GM18526 (cell line): ENCODE measurements around the gene ICE1.

Experiments
- POLR2A ChIP-seq: IDR thresholded peaks from 3 replicates; pipeline ENCODE4 v1.6.1; 2011; ENCODE audit not compliant: insufficient read length; ENCODE audit errors: extremely low read depth

ICE1 gene

GRCh38 chr5:5480481-5481111, 58.1 kb downstream of the ICE1 start:
- TF ChIP-seq POLR2A = no peak

DNA sequence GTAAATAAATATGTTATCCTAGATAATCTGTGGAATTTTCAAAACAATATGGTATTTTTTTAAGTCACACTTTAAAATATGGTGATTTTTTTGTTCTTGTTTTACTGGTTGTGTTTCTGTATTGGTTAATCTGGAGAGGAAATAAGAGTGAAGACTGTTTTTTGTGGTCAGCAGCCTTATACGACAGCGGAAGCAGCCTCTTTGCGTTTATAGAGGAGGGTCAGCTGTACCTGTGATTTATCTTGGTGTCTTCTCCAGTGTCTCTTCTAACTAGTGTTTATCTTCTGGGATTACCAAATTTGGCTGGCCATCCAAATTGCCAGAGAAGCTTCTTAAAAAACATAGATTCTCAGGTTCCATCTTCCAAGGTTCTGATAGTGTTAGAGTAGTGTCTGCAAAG, 58.7 kb downstream of the ICE1 start:
- no peak for TF ChIP-seq POLR2A

DNA sequence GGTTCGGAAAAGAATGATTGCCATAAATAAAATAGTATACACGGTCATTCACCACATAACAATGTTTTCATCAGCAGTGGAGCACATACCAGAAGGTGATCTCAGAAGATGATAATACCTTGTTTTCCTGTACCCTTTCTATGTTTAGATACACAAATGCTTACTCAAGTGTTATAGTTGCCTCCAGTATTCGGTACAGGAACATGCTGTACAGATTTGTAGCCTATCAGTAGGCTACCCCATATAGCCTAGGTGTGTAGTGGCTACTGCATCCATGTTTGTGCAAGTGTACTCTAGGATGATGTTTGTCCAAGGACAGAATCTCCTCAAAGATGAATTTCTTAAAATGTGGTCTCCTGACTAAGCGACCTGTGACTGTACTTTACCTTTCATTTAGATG, 59.2 kb downstream of the ICE1 start:
- TF ChIP-seq POLR2A = no peak

- no peak for TF ChIP-seq POLR2A
These were observed 60.9 kb downstream of the ICE1 start for GRCh38 chr5:5483350-5483749.

DNA sequence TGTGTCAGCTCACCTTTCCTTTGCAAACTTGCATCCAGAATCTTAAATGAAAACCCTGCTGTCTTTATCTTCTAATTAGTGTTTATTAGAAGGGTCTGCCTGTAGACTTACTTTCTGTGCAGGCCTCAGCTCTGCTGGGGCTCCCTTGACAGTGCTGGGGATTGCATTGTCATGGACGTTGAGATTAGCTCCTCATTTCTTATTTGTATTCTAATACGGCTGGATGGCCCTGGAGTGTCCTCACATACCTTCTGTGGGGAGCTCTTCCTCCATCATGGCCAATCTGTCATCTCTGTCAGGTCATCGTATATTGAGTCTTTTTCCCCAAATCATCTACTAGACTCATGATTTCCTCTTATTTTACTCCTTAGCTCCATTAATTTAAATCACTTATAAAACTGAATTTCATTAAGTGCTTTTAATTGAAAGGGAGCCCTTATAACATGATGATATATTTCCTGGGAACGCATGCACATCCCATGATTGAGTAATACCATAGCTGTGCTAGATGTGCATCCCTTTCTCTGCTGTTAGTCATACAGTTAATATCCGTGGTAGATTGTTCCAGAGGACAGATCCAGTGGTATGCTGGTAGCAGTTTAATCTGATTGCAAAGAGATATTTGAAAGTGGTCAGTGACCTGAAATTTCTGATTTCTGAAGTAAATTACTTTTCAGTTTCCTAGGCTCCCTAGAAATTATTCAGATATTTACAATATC, 61.6 kb downstream of the ICE1 start:
- TF ChIP-seq POLR2A = no peak

DNA sequence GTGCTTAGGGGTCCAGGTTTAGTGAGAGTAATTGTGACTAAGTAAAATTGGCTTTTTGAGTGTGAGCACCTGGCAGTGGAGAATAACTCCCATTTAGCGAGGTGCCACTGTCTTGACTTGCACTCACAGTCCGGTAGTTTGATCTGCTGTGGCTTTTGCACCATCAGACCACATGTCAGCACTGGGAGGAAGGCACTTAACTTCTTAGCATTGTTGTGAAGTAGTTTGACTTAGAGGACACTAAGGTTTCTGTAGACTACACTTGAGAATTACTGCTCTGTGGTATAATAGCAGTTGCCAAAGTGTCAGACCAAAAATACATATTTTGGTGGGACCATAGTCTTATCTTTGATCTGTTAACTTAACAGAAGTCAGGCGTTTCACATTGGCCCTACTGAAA, 63.6 kb downstream of the ICE1 start:
- no peak for TF ChIP-seq POLR2A

GRCh38 chr5:5487585-5488360, 65.3 kb downstream of the ICE1 start:
- no peak for TF ChIP-seq POLR2A

GRCh38 chr5:5490774-5491347, 68.4 kb downstream of the ICE1 start:
- no peak for TF ChIP-seq POLR2A

DNA sequence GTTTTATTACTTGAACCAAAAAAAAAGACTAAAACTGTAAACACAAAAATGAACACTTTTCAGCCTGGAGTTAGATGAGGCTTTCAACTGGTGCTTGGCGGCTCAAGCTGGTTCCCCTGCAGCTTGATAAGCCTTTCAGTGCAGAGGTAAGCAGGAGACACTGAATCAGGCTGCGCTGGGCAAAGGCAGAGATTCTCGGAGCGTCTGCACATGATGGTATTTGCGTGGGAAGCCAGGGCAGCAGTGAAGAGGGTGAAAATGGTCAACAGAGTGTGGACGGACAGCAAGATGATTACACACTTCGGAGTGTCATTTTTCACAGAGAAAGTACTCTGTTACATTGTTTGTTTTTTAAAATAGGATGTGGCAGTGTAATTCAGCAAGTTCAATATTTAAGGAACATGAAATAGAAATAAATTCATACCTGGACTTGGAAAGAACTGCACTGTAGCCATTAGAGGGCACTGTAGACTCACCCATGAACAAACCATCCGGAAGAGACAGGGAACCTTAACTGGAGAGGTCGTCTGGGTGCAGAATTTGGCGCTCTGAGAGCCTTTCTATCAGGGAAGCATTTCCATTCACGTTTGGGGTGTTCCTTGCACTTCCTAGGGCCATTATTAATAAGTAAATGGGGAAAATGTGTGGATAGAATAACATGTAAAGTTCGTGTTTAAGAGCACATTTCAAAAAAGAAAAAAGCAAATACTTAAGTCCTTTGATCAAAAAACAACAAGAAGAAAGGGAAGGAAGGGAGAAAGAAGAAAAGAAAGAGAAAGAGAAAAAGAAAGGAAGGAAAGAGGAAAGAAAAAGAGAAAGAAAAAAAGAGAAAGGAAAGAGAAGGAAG, 69.8 kb downstream of the ICE1 start:
- TF ChIP-seq POLR2A = no peak

GRCh38 chr5:5494489-5495402, 72.3 kb downstream of the ICE1 start:
- no peak for TF ChIP-seq POLR2A

DNA sequence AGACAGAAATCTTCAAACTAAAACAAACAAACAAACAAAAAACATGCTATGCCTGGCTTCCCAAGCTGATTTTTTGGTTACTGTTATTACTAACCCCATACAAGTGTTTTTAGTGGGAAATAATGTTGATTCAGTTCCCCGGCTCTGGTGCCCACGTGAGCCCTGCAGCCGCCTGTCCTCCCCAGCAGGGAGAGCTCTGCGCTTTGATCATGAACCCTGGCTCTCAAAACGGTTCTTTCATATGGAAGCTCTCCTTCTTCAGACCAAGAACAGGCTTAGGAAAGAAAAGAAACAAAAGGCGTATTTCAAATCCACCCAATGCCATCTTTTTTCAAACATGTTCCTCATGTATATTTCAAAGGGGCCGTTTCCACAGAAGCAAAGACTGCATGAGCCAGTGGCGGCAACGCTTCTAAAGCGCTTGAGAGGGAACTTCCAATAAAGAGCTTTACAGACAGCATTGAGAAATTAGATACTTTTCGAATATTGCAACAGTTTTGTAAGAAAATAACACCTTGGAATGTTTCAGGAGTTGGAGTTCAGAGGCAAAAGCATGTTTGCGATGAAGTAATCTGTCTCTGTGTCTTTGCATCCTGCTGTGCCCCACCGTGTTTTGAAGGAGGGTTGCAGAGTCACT, 74.8 kb downstream of the ICE1 start:
- TF ChIP-seq POLR2A = no peak

DNA sequence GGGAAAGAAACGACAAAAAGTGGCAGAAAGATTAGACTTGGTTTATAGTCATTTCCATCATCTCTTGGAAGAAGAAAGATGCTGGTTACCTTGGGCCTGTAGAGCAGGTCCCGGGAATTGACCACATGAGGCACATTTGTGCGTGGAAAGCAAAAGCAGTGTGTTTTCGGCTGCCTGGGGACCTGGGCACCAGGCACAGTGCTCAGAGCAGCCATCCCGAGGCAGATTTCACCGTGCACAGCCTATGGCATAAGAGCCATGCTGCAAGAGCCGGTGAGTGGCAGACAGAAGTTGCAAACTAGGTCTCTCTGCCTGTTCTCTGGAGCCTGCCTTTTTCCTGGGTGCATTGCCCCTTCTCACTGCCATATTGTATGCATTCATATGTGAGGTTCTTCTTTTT, 77.0 kb downstream of the ICE1 start:
- no peak for TF ChIP-seq POLR2A

DNA sequence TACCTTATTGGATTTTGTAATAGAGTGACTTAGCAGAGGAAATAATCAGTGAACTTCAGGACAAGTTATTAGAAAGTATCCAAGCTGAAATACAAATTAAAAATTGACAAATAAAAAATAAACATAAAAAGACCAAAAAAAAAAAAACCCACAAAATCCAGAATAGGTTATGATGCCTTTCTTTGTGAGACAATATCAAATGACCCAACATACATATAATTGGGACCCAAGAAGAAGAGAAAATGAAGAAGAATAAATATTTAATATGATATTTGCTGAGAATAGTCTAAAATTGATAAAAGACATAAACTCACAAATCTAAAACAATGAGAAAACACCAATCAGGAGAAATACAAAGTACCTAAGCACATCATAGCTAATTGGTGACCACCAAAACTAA, 81.8 kb downstream of the ICE1 start:
- TF ChIP-seq POLR2A = no peak
